OCI-M2 (cell line): ENCODE data around the gene DOLPP1.

Experiments
- DNase-seq: peaks from one replicate; lab custom pipeline; 2025; ENCODE audit not compliant: unreplicated experiment; lab: John Stamatoyannopoulos, UW

The DOLPP1 gene

GRCh38 chr9:129137292-129138143 lies 56.6 kb downstream of the DOLPP1 start:
- no peak for DNase-seq

GRCh38 chr9:129138144-129138462 lies 57.2 kb downstream of the DOLPP1 start:
- DNase-seq, result no peak

- DNase-seq, result no peak
These were observed 57.7 kb downstream of the DOLPP1 start for GRCh38 chr9:129138476-129139232.

- DNase-seq, result peak; percentile 3
These were observed 58.5 kb downstream of the DOLPP1 start for GRCh38 chr9:129139233-129139992.

- no peak for DNase-seq
These were observed 59.1 kb downstream of the DOLPP1 start for GRCh38 chr9:129139993-129140396.
